GM18861 (cell line): ENCODE data around the gene TLR8.
"Not testable (repeated sequence)": the region's sequence is repeated elsewhere in the genome, so short reads cannot be mapped to it uniquely, and the experiment has no call there.

Source experiments
- ATAC-seq: cut with Tn5 transposase; IDR thresholded peaks from one replicate; pipeline ENCODE4 v1.9.1; 2021; ENCODE audit not compliant: unreplicated experiment

TLR8 gene

GRCh38 chrX:12896935-12897334 is 9.5 kb upstream of the TLR8 start:
- ATAC-seq, result no peak

- no peak for ATAC-seq
These were observed 8.3 kb upstream of the TLR8 start for GRCh38 chrX:12898073-12898472.

GRCh38 chrX:12899506-12899905 is 6.9 kb upstream of the TLR8 start:
- no peak for ATAC-seq

- peak; percentile 76 for ATAC-seq
These were observed 4.9 kb upstream of the TLR8 start for GRCh38 chrX:12901486-12901885.

- ATAC-seq, result no peak
These were observed 2.8 kb upstream of the TLR8 start for GRCh38 chrX:12903646-12904045.

- no peak for ATAC-seq
These were observed 4.2 kb downstream of the TLR8 start for GRCh38 chrX:12910423-12911121.

GRCh38 chrX:12911122-12911470 is 4.7 kb downstream of the TLR8 start:
- no peak for ATAC-seq

- ATAC-seq, result no peak
These were observed 6.5 kb downstream of the TLR8 start for GRCh38 chrX:12912791-12913482.

DNA sequence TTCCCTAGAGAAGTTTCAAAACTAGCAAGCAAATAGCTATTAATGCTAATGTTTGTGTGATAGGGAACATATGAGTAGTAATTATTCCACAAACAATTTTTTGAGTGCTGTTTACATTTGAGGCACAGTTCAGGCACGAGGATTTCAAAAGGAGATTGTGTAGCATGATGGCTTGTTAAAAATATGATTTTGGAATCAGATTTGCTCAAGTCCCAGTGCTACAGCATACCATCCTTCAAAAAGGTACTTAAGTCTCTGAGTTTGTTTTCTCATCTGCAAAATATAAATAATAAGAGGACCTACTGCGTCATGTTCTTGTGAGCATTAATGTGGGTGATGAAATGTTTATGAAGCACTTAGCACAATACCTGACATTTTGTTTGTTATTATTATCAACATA is 11.3 kb downstream of the TLR8 start:
- no peak for ATAC-seq

- no peak for ATAC-seq
These were observed 12.6 kb downstream of the TLR8 start for GRCh38 chrX:12919051-12919450.

GRCh38 chrX:12919620-12920019 is 13.2 kb downstream of the TLR8 start:
- ATAC-seq, result no peak

- no peak for ATAC-seq
These were observed 14.6 kb downstream of the TLR8 start for GRCh38 chrX:12920990-12921389.

GRCh38 chrX:12921886-12922598 is 15.6 kb downstream of the TLR8 start:
- ATAC-seq, result no peak

DNA sequence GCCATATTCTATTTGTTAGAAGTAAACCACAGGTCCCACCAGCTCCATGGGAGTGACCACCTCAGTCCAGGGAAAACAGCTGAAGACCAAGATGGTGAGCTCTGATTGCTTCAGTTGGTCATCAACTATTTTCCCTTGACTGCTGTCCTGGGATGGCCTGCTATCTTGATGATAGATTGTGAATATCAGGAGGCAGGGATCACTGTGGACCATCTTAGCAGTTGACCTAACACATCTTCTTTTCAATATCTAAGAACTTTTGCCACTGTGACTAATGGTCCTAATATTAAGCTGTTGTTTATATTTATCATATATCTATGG is 16.1 kb downstream of the TLR8 start:
- no peak for ATAC-seq

- no peak for ATAC-seq
These were observed 23.3 kb downstream of the TLR8 start for GRCh38 chrX:12929701-12930100.

- no peak for ATAC-seq
These were observed 23.7 kb downstream of the TLR8 start for GRCh38 chrX:12930150-12930549.

- no peak for ATAC-seq
These were observed 25.8 kb downstream of the TLR8 start for GRCh38 chrX:12932244-12932643.

GRCh38 chrX:12934850-12935249 is 28.4 kb downstream of the TLR8 start:
- no peak for ATAC-seq

DNA sequence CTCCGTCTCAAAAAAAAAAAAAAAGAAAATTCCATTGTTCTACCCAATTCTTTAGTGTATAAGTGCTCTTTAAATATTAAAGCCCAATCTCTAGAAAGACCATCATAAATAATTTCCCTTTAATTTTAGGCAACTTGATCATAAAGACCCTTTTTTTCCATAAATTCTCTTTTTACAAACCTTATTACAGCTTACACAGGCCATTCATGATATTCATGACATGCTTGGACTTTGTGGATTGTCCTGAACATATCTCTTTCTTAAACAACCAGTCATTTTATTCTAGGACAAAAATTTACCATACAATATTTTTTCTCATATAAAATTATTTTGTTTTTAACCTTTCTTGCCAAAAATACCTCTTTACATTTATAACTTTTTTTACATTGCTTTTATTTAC is 30.5 kb downstream of the TLR8 start:
- no peak for ATAC-seq

DNA sequence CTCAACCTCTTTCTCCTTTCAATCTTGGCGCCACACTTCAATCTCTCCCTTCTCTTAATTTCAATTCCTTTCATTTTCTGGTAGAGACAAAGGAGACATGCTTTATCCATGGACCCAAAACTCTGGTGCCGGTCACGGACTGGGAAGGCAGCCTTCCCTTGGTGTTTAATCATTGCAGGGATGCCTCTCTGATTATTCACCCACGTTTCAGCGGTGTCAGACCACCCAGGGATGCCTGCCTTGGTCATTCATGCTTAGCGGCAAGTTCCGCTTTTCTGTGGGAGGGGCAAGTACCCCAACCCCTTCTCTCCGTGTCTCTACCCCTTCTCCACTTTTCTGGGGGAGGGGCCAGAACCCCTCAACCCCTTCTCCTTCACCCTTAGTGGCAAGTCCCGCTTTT is 34.1 kb downstream of the TLR8 start:
- ATAC-seq, result not testable (repeated sequence)

- not testable (repeated sequence) for ATAC-seq
These were observed 37.2 kb downstream of the TLR8 start for GRCh38 chrX:12943592-12943991.

- not testable (repeated sequence) for ATAC-seq
These were observed 38.0 kb downstream of the TLR8 start for GRCh38 chrX:12944452-12944851.
